Activated CD8-positive, alpha-beta memory T cell treated with anti-CD3 and anti-CD28 coated beads for 48 hours (primary cell): ENCODE measurements around the gene PCDHGB2.
"Not testable (repeated sequence)": the region's sequence is repeated elsewhere in the genome, so short reads cannot be mapped to it uniquely, and the experiment has no call there.

Experiments
- DNase-seq, 3 experiments: peaks; one replicate each; pipeline ENCODE4 v3.0.0-alpha.2; 2020; ENCODE audit warnings: low read depth in 2 of 3, low spot score in 2 of 3

The PCDHGB2 gene

DNA sequence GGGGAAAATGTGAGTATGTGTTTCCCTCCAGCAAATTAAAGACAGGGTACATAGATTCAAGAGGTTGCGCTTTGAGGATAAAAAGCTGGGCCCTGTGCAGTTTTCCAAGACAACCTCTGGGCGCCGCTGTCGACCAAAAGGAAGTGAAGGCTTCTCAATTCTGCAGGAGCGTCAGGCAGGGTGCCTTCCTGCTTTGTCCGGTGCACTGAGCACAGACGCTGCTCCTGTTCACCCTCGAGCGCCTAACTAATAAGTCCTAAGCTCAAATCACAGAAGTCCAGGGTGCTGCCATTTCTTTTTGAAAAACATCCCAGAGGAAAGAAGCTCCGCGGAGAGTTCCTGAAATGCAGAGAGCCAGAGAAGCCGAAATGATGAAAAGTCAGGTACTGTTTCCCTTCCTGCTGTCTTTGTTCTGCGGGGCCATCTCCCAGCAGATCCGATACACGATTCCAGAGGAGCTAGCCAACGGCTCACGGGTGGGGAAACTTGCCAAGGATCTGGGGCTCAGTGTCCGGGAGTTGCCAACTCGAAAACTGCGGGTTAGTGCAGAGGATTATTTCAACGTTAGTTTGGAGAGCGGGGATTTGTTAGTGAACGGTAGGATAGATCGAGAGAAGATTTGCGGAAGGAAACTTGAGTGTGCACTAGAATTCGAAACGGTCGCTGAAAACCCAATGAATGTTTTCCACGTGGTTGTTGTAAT is 9.7 kb upstream of the PCDHGB2 start, which contains the start of gene PCDHGB1:
Gene PCDHGB1 (plus strand): TSS at position 183 of the 703 bp plus-strand sequence. CDS start 162 bp downstream, at position 345.
- DNase-seq = no peak

DNA sequence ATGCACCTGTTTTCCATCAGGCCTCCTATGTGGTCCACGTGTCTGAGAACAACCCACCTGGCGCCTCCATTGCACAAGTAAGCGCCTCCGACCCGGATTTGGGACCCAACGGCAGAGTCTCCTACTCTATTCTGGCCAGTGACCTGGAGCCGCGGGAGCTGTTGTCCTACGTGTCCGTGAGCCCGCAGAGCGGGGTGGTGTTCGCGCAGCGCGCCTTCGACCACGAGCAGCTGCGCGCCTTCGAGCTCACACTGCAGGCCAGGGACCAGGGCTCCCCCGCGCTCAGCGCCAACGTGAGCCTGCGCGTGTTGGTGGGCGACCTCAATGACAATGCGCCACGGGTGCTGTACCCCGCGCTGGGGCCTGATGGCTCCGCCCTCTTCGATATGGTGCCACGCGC is 8.2 kb upstream of the PCDHGB2 start:
- no peak for DNase-seq

DNA sequence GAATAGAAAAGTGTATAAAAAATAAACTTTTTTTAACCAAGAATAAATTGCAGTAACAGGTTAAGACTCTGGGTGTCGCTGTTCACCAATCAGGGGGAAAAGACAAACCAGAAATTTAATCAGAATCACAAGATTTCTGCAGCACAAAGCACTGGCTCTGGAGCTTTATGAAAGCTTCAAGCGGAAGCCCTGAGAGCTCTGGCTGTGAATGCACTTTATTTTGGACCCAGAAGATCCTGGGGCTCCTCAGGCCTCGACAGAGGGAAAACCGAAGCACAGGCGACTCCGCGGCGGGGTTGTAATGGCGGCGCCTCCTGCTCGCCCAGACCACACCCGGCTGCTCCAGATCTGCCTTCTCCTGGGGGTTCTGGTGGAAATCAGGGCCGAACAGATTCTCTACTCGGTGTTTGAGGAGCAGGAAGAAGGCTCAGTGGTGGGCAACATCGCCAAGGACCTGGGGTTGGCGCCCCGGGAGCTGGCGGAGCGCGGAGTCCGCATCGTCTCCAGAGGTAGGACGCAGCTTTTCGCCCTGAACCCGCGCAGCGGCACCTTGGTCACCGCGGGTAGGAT is 4.8 kb upstream of the PCDHGB2 start, which contains the start of gene PCDHGA4:
Gene PCDHGA4 (plus strand): TSS at position 122 of the 570 bp plus-strand sequence. CDS start 87 bp downstream, at position 209.
- no peak for DNase-seq

DNA sequence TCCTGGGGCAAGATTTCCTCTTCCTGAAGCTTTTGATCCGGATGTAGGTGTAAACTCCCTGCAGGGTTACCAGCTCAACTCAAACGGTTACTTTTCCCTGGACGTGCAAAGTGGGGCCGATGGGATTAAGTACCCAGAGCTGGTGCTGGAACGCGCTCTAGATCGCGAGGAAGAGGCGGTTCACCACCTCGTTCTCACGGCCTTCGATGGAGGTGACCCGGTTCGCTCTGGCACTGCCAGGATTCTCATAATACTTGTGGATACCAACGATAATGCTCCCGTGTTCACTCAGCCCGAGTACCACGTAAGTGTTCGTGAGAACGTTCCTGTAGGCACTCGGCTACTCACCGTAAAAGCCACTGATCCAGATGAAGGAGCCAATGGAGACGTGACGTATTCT is 4.2 kb upstream of the PCDHGB2 start:
- no peak for DNase-seq

DNA sequence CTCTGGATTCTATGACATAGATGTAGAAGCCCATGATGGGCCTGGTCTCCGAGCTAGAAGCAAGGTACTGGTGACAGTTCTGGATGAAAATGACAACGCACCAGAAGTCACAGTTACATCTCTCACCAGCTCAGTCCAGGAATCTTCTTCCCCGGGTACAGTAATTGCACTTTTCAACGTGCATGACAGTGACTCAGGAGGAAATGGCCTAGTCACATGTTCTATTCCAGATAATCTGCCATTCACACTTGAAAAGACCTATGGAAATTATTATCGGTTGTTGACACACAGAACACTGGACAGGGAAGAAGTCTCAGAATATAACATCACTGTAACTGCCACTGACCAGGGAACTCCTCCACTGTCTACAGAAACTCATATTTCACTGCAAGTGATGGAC is 3.7 kb upstream of the PCDHGB2 start:
- DNase-seq = no peak

DNA sequence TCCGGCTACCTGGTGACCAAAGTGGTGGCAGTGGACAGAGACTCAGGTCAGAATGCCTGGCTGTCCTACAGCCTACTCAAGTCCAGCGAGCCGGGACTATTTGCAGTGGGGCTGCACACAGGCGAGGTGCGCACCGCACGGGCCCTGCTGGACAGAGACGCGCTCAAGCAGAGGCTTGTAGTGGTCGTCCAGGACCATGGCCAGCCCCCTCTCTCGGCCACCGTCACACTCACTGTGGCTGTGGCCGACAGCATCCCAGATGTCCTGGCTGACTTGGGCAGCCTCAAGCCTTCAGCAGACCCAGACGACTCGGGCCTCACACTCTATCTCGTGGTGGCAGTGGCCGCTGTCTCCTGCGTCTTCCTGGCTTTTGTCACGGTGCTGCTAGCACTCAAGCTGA is 2.8 kb upstream of the PCDHGB2 start:
- no peak for DNase-seq

DNA sequence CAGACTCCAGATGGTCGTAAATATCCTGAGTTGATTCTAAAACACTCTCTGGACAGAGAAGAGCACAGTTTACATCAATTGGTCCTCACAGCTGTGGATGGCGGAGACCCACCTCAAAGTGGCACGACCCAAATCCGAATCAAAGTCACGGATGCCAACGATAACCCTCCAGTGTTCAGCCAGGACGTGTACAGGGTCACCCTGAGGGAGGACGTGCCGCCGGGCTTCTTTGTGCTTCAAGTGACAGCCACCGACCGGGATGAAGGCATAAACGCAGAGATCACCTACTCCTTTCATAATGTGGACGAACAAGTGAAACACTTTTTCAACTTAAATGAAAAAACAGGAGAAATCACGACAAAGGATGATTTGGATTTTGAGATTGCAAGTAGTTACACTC is 891 bp downstream of the PCDHGB2 start:
- no peak for DNase-seq

DNA sequence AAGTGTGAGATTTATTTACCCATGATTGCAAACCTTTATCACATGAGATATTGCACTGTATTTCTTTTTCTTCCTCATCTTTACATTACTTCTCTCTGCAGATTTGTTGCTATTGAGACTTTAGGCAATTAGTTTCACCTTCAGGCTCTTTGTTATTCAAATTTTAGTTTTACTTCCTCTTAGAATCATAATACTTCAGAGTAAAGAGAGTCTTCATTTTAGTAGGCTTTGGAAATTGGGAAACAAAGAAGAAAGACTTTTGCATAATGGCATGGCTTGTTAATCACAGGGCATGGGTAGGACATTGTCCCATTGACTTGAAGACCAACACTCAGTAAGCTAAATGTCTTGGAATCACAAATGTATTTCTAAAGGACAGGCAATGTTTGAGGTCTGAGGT is 2.9 kb downstream of the PCDHGB2 start:
- no peak for DNase-seq

DNA sequence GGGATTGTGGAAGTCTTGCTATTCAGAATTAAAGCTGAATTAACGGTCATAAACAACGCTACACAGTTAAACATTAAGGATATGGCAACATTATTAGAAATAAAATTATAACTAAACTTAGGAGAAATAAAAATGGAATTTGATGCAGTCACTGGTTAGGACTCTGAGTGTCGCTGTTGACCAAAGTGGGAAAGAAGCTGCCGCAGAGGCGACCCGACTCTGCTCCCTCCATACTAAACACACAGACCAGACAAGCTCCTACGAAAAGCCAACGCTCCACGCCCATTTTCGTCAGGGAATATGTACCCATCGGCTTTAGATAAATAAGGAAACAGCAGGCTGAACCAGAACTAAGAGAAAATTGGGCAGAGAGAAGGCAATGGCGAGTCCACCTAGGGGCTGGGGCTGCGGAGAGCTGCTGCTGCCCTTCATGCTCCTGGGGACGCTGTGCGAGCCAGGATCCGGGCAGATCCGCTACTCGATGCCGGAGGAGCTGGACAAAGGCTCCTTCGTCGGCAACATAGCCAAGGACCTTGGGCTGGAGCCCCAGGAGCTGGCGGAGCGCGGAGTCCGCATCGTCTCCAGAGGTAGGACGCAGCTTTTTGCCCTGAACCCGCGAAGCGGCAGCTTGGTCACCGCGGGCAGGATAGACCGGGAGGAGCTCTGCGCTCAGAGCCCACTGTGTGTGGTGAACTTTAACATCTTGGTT is 4.3 kb downstream of the PCDHGB2 start, which contains the start of gene PCDHGA5:
Gene PCDHGA5 (plus strand): TSS at position 211 of the 709 bp plus-strand sequence. CDS start 169 bp downstream, at position 380.
- no peak for DNase-seq

DNA sequence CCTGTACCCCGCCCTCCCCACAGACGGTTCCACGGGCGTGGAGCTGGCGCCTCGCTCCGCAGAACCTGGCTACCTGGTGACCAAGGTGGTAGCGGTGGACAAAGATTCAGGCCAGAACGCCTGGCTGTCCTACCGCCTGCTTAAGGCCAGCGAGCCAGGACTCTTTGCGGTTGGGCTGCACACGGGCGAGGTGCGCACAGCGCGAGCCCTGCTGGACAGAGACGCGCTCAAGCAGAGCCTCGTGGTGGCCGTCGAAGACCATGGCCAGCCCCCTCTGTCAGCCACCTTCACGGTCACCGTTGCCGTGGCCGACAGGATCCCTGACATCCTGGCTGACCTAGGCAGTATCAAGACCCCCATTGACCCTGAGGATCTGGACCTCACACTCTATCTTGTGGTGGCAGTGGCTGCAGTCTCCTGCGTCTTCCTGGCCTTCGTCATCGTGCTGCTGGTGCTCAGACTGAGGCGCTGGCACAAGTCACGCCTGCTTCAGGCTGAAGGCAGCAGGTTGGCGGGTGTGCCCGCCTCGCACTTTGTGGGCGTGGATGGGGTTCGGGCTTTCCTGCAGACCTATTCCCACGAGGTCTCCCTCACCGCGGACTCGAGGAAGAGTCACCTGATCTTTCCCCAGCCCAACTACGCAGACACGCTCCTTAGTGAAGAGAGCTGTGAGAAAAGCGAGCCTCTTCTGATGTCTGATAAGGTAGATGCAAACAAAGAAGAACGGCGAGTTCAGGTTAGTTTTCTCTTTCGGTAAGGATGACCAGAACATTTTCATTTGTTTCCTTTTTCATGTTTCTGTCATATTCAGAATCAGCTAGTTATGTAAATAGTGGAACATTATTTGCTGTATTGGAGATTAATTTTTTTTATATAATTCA is 6.5 kb downstream of the PCDHGB2 start:
- no peak for DNase-seq

DNA sequence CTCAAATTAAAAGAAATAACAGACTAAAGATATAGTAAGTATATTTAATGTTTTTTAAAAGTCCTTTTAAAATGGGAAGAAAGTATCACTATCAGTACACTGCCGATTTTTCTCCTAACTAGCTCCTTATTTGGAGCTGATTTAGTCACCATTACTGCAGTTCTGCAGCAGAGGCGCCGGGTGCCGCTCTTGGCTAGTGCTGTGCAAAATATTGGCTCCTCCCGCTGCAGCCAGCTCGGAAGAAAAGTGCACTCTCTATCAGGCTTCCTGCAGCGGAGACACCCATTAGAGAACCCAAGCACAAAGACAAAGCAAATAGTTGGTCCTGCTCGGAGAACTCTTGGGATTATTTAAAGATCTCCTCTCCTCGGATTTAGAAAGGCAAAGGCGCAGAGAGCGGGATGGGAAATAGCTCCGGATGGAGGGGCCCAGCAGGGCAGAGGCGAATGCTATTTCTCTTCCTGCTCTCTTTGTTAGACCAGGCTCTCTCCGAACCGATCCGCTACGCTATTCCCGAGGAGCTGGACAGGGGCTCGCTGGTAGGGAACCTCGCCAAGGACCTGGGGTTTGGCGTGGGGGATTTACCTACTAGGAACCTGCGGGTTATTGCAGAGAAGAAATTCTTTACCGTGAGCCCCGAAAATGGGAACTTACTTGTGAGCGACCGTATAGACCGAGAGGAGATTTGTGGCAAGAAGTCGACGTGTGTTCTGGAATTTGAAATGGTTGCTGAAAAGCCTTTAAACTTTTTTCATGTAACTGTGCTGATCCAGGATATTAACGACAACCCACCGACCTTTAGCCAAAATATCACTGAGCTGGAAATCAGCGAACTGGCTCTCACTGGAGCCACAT is 10.4 kb downstream of the PCDHGB2 start, which contains the start of gene PCDHGB3:
Gene PCDHGB3 (plus strand): TSS at position 249 of the 855 bp plus-strand sequence. CDS start 153 bp downstream, at position 402.
- no peak for DNase-seq

DNA sequence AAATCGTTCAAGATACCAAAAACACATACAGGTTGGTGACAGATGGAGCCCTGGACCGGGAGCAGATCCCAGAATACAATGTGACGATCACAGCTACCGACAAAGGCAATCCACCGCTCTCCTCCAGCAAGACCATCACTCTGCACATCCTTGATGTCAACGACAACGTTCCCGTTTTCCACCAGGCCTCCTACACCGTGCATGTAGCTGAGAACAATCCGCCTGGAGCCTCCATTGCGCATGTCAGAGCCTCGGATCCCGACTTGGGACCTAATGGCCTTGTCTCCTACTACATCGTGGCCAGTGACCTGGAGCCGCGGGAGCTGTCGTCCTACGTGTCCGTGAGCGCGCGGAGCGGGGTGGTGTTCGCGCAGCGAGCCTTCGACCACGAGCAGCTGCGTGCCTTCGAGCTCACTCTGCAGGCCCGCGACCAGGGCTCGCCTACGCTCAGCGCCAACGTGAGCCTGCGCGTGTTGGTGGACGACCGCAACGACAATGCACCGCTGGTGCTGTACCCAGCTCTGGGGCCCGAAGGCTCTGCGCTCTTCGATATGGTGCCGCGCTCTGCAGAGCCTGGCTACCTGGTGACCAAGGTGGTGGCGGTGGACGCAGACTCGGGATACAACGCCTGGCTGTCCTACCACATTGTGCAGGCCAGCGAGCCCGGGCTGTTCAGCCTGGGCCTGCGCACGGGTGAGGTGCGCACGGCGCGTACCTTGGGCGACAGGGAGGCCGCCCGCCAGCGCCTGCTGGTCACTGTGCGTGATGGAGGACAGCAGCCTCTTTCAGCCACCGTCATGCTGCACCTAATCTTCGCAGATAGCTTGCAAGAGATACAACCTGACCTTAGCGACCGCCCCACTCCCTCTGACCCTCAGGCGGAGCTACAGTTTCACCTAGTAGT is 12.0 kb downstream of the PCDHGB2 start:
- DNase-seq = no peak

DNA sequence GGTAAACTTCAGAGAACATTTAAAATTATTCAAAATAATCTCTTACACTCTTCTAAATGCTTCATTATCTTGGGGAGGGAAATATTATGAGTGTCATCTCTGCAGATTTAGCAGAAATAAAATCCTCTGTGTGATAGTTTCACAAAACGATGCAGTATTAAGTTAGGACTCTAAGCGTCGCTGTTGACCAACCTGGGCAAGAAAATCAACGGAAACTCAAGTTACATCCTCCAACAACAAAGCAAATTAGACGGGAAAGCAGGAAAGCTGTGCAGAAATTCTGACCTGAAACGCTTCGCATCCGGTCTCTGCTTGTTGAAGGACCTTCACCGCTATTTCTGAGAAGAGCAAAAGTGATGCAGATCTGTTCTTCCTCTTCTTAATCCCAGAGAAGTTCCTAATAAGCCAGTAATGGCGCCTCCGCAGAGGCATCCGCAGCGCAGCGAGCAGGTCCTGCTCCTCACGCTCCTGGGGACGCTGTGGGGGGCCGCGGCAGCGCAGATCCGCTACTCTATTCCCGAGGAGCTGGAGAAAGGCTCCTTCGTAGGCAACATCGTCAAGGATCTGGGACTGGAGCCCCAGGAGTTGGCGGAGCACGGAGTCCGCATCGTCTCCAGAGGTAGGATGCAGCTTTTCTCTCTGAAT is 14.0 kb downstream of the PCDHGB2 start, which contains the start of gene PCDHGA6:
Gene PCDHGA6 (plus strand): TSS at position 219 of the 645 bp plus-strand sequence. CDS start 193 bp downstream, at position 412.
- DNase-seq = no peak

DNA sequence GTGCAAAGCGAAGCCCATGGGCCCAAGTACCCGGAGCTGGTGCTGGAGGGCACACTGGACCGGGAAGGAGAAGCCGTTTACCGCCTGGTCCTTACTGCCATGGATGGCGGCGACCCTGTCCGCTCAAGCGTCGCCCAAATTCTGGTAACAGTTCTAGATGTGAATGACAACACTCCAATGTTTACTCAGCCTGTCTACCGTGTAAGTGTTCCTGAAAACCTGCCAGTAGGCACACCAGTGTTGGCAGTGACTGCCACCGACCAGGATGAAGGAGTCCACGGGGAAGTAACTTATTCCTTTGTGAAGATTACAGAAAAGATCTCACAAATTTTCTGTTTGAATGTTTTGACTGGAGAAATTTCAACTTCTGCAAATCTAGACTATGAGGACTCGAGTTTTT is 14.8 kb downstream of the PCDHGB2 start:
- DNase-seq = no peak

DNA sequence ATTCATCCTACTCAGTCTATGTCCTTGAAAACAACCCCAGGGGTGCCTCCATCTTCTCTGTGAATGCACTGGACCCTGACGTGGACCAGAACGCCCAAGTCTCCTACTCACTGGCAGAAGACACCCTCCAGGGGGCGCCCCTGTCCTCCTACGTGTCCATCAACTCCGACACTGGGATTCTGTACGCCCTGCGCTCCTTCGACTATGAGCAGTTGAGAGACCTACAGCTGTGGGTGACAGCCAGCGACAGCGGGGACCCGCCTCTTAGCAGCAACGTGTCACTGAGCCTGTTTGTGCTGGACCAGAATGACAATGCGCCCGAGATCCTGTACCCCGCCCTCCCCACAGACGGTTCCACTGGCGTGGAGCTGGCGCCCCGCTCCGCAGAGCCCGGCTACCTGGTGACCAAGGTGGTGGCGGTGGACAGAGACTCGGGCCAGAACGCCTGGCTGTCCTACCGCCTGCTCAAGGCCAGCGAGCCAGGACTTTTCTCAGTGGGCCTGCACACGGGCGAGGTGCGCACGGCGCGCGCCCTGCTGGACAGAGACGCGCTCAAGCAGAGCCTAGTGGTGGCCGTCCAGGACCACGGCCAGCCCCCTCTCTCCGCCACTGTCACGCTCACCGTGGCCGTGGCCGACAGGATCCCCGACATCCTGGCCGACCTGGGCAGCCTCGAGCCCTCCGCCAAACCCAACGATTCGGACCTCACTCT is 15.8 kb downstream of the PCDHGB2 start:
- not testable (repeated sequence) for DNase-seq

DNA sequence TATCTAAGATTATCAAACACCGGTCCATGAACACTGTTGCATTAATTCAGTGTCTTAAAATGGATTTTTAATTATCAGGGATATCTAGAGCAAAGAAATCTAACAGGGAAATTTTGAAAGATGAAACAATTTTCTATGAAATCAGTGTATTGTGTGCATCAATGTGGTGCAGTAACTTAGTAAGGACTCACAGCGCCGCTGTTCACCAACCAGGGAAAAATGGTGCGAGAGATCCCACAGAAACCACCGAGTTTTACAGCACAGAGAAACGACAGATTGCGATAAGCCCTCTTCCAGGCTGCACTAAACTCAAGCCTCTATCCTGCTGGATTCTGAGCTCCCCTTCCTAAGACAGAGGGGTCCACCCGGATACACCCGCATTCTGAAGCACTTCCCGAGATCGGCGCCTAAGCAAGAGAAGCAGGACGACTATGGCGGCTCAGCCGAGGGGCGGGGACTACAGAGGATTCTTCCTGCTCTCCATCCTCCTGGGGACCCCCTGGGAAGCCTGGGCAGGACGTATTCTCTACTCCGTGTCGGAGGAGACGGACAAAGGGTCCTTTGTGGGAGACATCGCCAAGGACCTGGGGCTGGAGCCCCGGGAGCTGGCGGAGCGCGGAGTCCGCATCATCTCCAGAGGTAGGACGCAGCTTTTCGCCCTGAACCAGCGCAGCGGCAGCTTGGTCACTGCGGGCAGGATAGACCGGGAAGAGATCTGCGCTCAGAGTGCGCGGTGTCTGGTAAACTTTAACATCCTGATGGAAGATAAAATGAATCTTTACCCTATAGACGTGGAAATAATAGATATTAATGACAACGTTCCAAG is 22.9 kb downstream of the PCDHGB2 start, which contains the start of gene PCDHGA7:
Gene PCDHGA7 (plus strand): TSS at position 274 of the 826 bp plus-strand sequence. CDS start 158 bp downstream, at position 432.
- no peak for DNase-seq

DNA sequence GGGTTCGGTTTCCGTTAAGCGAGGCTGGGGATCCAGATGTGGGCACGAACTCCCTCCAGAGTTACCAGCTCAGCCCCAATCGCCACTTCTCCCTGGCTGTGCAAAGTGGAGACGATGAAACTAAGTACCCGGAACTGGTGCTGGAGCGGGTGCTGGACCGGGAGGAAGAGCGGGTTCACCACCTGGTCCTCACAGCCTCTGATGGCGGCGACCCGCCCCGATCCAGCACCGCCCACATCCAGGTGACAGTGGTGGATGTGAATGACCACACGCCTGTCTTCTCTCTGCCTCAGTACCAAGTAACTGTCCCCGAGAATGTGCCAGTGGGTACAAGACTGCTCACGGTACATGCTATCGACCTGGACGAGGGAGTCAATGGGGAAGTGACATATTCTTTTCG is 23.6 kb downstream of the PCDHGB2 start:
- no peak for DNase-seq
